HCT116 (cell line): ENCODE data around the gene CD247. TPM values are rescaled to one million over a fixed set of nuclear protein-coding genes. Genes with fewer than 3 reads are reported as not detected.

Experiments
- ATAC-seq: fragments of 200-7000 bp; cut with Tn5 transposase; 2 replicates; pipeline ENCODE4 v1.9.1; 2020; ENCODE audit warnings: mild to moderate bottlenecking, moderate library complexity
- BruUV-seq: library from RNA; stranded (reverse); fragments of 400-500 nt; replicated peaks from 2 replicates; lab custom pipeline; 2021; lab: Mats Ljungman, UMichigan
- CTCF ChIA-PET: fragments of 300-600 bp; sonication (Branson Sonifier 250); formaldehyde crosslinking; loops from one replicate; lab custom pipeline; 2021; ENCODE audit warnings: antibody characterized with exemption; lab: Charles Lee
- POLR2A ChIA-PET: fragments of 300-600, 350-600 bp; sonication (Branson Sonifier 250); formaldehyde crosslinking; loops from one replicate; lab custom pipeline; 2021; ENCODE audit warnings: antibody characterized with exemption; lab: Charles Lee
- RAD21 ChIA-PET, 2 experiments: fragments of 300-600 bp; sonication (Branson Sonifier 250); formaldehyde crosslinking; loops; one replicate each; lab custom pipeline; 2023; ENCODE audit warnings: low total read pairs in 2 of 2; ENCODE audit not compliant: uncharacterized antibody in 2 of 2, unreplicated experiment in 2 of 2, low non-redundant PET in 1 of 2; lab: Charles Lee
- DNase-seq: peaks from one replicate; pipeline ENCODE4 v3.0.0-alpha.2; 2010; ENCODE audit warnings: low read depth, low spot score
- H2AFZ ChIP-seq: fragments of 200-600 bp; shearing (Covaris generic), sonication (generic); 2 replicates; pipeline ENCODE4 v1.6.1; 2017; ENCODE audit warnings: low read depth, mixed run types, mixed read lengths, antibody characterized with exemption, low read length; ENCODE audit not compliant: poor library complexity, severe bottlenecking
- H3K27ac ChIP-seq: 2 replicates; pipeline ENCODE4 v1.5.1; 2012; ENCODE audit warnings: low read depth, low read length
- H3K27me3 ChIP-seq: fragments of 200-600 bp; sonication (generic); 2 replicates; pipeline ENCODE4 v1.6.1; 2016; ENCODE audit warnings: mixed run types, low read length, mixed read lengths; ENCODE audit not compliant: insufficient read depth
- H3K36me3 ChIP-seq, 2 experiments: fragments of 200-500 bp in 1 of 2; fragments of 200-600 bp in 1 of 2; sonication (Bioruptor generic) in 1 of 2; sonication (generic) in 1 of 2; 2 replicates each; pipeline versions ENCODE4 v1.5.1 to v1.6.1; 2014 to 2016; ENCODE audit warnings: low read length in 2 of 2, inconsistent platforms in 1 of 2, mixed read lengths in 1 of 2, mixed run types in 1 of 2; ENCODE audit not compliant: insufficient read depth in 2 of 2, control insufficient read depth in 1 of 2
- H3K4me1 ChIP-seq, 2 experiments: fragments of 200-600 bp in 1 of 2; sonication (generic) in 1 of 2; 2 replicates each; pipeline versions ENCODE4 v1.5.1 to v1.6.1; 2012 to 2017; ENCODE audit warnings: low read length in 2 of 2, inconsistent platforms in 1 of 2, mild to moderate bottlenecking in 1 of 2, mixed read lengths in 1 of 2, mixed run types in 1 of 2, moderate library complexity in 1 of 2; ENCODE audit not compliant: insufficient read depth in 2 of 2, control insufficient read depth in 1 of 2
- H3K4me2 ChIP-seq: fragments of 200-600 bp; sonication (generic); 2 replicates; pipeline ENCODE4 v1.6.1; 2017; ENCODE audit warnings: mixed run types, low read length, mixed read lengths
- H3K4me3 ChIP-seq, 2 experiments: fragments of 200-600 bp in 1 of 2; sonication (generic) in 1 of 2; replicated peaks in 1 of 2; 2 replicates each; pipeline ENCODE4 v1.5.1; 2011 to 2016; ENCODE audit warnings: low read length in 2 of 2, control low read depth in 1 of 2, low read depth in 1 of 2, mild to moderate bottlenecking in 1 of 2, mixed read lengths in 1 of 2, mixed run types in 1 of 2
- H3K79me2 ChIP-seq: fragments of 200-600 bp; sonication (generic); 2 replicates; pipeline ENCODE4 v1.6.1; 2017; ENCODE audit warnings: mild to moderate bottlenecking, mixed run types, low read length, moderate library complexity, mixed read lengths; ENCODE audit not compliant: insufficient read depth
- H3K9ac ChIP-seq: fragments of 200-600 bp; sonication (generic); 2 replicates; pipeline ENCODE4 v1.6.1; 2016; ENCODE audit warnings: low read length, mixed read lengths
- H3K9me2 ChIP-seq: fragments of 200-600 bp; sonication (generic), shearing (Covaris generic); 2 replicates; pipeline ENCODE4 v1.6.1; 2017; ENCODE audit warnings: mixed run types, mild to moderate bottlenecking, moderate library complexity; ENCODE audit not compliant: insufficient read depth
- H3K9me3 ChIP-seq, 2 experiments: fragments of 200-500 bp in 1 of 2; fragments of 200-600 bp in 1 of 2; sonication (Bioruptor generic) in 1 of 2; sonication (generic) in 1 of 2; 2 replicates each; pipeline ENCODE4 v1.6.1; 2014 to 2017; ENCODE audit warnings: low read length in 2 of 2, mixed read lengths in 2 of 2, inconsistent platforms in 1 of 2, low read depth in 1 of 2, mild to moderate bottlenecking in 1 of 2, mixed run types in 1 of 2, moderate library complexity in 1 of 2; ENCODE audit not compliant: control insufficient read depth in 1 of 2, insufficient read depth in 1 of 2
- H4K20me1 ChIP-seq: fragments of 200-600 bp; sonication (generic), shearing (Covaris generic); 2 replicates; pipeline ENCODE4 v1.6.1; 2017; ENCODE audit warnings: mixed run types, mild to moderate bottlenecking, moderate library complexity; ENCODE audit not compliant: insufficient read depth
- CBX3 ChIP-seq: IDR thresholded peaks from 2 replicates; pipeline ENCODE4 v1.6.1; 2012; ENCODE audit warnings: low read depth
- CTCF ChIP-seq, 3 experiments: fragments of 200-600 bp in 1 of 3; sonication (generic) in 1 of 3; IDR thresholded peaks in 2 of 3; conservative IDR thresholded peaks in 1 of 3; 2 replicates each; pipeline ENCODE4 v1.5.1; 2012 to 2017; ENCODE audit warnings: low read depth in 2 of 3, low read length in 2 of 3, antibody characterized with exemption in 1 of 3, borderline replicate concordance in 1 of 3, control low read depth in 1 of 3, mild to moderate bottlenecking in 1 of 3, mixed read lengths in 1 of 3, mixed run types in 1 of 3, moderate library complexity in 1 of 3; ENCODE audit not compliant: insufficient read depth in 1 of 3
- EZH2 ChIP-seq: fragments of 200-600 bp; sonication (generic); IDR thresholded peaks from 2 replicates; pipeline ENCODE4 v1.6.1; 2017; ENCODE audit warnings: antibody characterized with exemption, mixed run types
- SRF ChIP-seq: IDR thresholded peaks from 2 replicates; pipeline ENCODE4 v1.6.1; 2012; ENCODE audit warnings: low read depth
- ZBTB33 ChIP-seq: IDR thresholded peaks from 2 replicates; pipeline ENCODE4 v1.6.1; 2011; ENCODE audit warnings: mild to moderate bottlenecking, low read length, moderate library complexity; ENCODE audit not compliant: insufficient replicate concordance; ENCODE audit errors: extremely low read depth
- intact Hi-C: fragments of 100-400 bp; cut with micrococcal nuclease; formaldehyde crosslinking; loops from 2 replicates; pipeline ENCODE4 v1.10.0; 2022
- total RNA-seq: library from RNA; stranded (reverse); gene quantifications from one replicate; pipeline ENCODE4 v1.2.1, GENCODE V29; 2021; ENCODE audit not compliant: unreplicated experiment

CD247 gene
- total RNA-seq, 1 experiment from 2014 or later: 0.57 TPM

- Histone ChIP-seq H3K9ac (no peak overlapping the region), H3K4me1 (no peaks in the 10 kb centered on the region), H3K9me2 (no peaks in the 10 kb centered on the region), H3K4me3 (no peak overlapping the region), H3K27me3 (no peaks in the 10 kb centered on the region), H3K79me2 (no peaks in the 10 kb centered on the region), H2AFZ (no peak overlapping the region), H3K4me2 (no peak overlapping the region), H3K27ac (no peak overlapping the region), H3K36me3 (no peaks in the 10 kb centered on the region), H3K9me3 (no peaks in the 10 kb centered on the region), H4K20me1 (no peaks in the 10 kb centered on the region)
- TF ChIP-seq ZBTB33 (no peak), EZH2 (no peak), CTCF (IDR thresholded peaks at IDR 0.05 in 2 of 3, conservative IDR thresholded peaks at IDR 0.05 in 1 of 3; ENCODE audit: borderline replicate concordance in 1 of 3, insufficient read depth in 1 of 3, low read depth in 2 of 3, low read length in 2 of 3) (no peak), SRF (no peak), CBX3 (no peak)
- ATAC-seq (no peak), DNase-seq (no peak)
- BruUV-seq: no TSS peak
- CTCF ChIA-PET: no interaction called here
- RAD21 ChIA-PET: no interaction called here
- intact Hi-C loops: no loop called here
- POLR2A ChIA-PET: interaction anchor here (0.6 kb wide), 1 partner anchor 11 kb away, joined by 5 read pairs; no protein-coding TSS in a partner anchor
Observed at GRCh38 chr1:167516404-167517388, 1.6 kb downstream of the CD247 start.
